DMS 273 (cell line): ENCODE results near the gene SLCO4A1.

ENCODE experiments used
- DNase-seq: peaks from one replicate; lab custom pipeline; 2025; ENCODE audit not compliant: unreplicated experiment; lab: John Stamatoyannopoulos, UW

The SLCO4A1 gene, protein sequence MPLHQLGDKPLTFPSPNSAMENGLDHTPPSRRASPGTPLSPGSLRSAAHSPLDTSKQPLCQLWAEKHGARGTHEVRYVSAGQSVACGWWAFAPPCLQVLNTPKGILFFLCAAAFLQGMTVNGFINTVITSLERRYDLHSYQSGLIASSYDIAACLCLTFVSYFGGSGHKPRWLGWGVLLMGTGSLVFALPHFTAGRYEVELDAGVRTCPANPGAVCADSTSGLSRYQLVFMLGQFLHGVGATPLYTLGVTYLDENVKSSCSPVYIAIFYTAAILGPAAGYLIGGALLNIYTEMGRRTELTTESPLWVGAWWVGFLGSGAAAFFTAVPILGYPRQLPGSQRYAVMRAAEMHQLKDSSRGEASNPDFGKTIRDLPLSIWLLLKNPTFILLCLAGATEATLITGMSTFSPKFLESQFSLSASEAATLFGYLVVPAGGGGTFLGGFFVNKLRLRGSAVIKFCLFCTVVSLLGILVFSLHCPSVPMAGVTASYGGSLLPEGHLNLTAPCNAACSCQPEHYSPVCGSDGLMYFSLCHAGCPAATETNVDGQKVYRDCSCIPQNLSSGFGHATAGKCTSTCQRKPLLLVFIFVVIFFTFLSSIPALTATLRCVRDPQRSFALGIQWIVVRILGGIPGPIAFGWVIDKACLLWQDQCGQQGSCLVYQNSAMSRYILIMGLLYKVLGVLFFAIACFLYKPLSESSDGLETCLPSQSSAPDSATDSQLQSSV

DNA sequence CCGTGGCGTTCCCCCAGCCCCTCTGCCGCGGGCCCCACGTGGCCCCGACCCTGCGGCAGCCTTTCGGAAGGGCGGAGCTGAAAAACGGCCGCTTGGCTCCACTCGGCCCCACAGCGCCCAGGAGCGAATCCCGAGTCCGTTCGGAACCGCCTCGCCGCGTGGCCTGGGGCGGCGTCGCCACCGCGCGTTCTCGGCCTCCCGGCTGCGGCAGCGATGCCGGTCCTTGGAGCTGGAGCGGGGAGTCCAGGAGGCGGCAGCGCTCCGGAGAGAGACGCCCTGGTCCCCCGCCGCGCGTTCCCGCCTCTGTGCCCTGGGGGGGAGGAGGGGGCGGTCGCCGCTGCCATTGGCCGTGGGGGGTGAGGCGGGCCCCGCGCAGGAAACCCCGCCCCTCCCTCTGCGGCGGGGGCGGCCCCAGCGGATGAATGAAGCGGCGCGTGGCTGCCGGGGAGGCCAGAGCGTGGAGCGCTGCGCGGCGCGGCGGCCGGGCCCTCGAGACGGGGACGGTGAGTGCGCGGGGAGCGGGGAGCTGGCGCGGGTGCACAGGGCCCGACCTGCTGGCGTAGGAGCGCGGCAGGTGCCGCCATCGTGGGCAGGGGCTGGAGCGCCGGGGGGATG, at the start of gene SLCO4A1:
Gene SLCO4A1, plus strand, starts transcription at position 453 of the 615 bp plus-strand sequence. CDS start 13,952 bp downstream, outside the sequence.
- peak; percentile 93 for DNase-seq

- DNase-seq = no peak
These were observed 49.7 kb upstream of the SLCO4A1 start for GRCh38 chr20:62592506-62593177.

GRCh38 chr20:62593616-62594015, 48.7 kb upstream of the SLCO4A1 start:
- no peak for DNase-seq

DNA sequence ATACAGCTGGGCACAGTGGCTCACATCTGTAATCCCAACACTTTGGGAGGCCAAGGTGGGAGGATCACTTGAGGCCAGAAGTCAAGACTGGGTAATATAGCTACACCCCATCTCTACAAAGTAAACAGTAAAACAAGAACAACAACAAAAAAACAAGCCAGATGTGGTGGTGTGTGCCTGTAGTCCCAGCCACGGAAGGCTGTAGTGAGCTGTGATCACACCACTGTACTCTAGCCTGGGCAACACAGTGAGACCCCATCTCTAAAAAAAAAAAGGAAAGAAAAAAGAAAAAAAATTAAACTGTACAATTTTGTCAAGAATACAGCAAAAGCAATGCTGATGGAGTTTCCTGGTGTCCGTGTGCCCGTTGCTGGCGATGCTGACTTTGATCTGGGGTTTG, 47.2 kb upstream of the SLCO4A1 start:
- DNase-seq = no peak

DNA sequence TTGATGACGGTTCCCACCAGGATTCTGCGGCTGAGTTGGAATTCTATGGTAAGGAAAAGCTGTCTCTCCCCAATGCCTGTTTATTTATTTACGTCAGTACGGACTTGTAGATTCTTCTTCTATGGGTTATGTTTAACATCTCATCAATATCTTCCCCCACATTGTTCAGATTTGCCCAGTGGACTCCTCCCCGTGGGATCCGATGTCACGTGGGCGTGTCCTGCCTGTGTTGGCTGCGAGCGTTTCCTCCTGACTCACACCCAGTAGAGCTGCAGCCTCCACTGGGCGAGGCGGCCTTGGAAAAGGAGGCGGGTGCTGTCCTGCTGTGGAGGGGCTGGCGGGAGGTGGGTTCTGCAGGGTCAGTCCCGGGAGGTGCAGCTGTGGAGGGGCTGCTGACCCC, 46.8 kb upstream of the SLCO4A1 start:
- DNase-seq = no peak

- no peak for DNase-seq
These were observed 45.8 kb upstream of the SLCO4A1 start for GRCh38 chr20:62596486-62596885.

- DNase-seq = no peak
These were observed 45.4 kb upstream of the SLCO4A1 start for GRCh38 chr20:62596921-62597320.

DNA sequence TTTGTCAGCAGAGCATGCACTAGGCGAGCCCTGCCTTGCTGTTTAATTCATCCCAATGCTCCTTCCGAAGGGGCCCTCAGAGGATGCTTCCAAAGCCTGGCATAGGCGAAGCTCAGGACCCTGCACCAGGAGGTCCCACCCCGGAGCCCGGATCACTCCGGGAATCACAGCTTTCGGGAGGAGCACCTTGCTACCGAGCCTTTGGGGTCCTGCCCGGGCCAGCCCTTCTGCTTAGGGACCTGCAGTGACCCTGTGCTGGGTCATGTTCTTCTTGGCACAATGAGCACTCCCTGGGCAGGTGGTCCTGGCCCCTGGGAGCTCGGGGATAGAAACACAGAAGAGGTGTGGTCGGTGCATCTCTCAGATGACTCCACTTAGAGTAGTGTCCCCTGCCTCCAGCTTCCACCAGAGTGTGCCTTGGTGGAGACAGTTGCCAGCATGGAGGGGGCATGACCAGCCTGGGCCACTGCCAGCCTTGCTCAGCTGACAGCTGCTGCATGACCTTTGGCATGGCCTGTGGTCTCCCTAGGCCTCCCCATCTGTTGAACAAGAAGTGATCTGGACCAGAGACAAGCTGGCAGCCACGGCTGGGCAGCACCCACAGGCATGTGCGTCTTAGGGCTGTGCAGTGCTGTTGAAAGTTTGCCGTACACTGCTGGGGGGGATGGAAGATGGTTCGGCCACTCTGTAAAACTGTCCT, 44.7 kb upstream of the SLCO4A1 start:
- DNase-seq = no peak

DNA sequence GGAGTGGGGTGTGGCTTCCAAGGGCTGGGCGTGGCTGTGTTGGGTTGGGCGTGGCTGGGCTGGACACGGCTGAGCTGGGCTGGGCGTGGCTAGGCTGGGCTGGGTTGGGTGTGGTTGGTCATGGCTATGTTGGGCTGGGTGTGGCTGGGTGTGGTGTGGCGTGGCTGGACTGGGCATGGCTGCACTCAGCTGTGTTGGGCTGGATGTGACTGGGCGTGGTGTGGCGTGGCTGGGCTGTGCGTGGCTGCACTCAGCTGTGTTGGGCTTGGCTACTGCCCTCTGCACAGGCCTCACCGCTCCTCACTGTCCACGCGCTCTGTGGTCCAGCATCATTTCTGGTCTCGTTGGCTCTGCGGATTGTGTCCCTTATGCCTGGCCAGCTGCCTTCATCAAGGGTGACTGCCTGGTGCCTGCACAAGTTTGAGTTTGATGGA, 43.5 kb upstream of the SLCO4A1 start:
- DNase-seq = no peak

- DNase-seq = no peak
These were observed 42.8 kb upstream of the SLCO4A1 start for GRCh38 chr20:62599216-62600110.

- no peak for DNase-seq
These were observed 41.1 kb upstream of the SLCO4A1 start for GRCh38 chr20:62601172-62601571.

GRCh38 chr20:62601714-62602113, 40.6 kb upstream of the SLCO4A1 start:
- no peak for DNase-seq

GRCh38 chr20:62602550-62602949, 39.8 kb upstream of the SLCO4A1 start:
- DNase-seq = no peak

- peak; percentile 39 for DNase-seq
These were observed 39.0 kb upstream of the SLCO4A1 start for GRCh38 chr20:62603021-62603906.

GRCh38 chr20:62603907-62604785, 38.2 kb upstream of the SLCO4A1 start:
- no peak for DNase-seq

DNA sequence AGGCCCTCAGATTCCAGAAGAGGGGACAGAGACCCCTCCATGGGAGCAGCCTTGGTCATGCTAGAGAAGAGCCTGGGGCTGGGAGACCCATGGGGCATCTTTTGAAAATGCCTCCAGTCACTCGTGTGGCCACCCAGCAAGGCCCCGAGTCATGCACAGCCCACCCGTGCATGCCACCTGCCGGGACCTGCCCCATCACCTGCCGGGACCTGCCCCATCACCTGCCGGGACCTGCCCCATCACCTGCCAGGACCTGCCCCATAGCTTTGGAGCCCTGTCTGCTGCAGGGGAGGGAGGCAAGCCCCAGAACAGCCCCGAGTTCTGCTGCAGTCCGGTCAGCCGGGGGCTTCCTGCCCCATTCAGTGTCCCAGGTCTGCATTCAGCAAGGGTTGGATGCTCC, 37.5 kb upstream of the SLCO4A1 start:
- no peak for DNase-seq

GRCh38 chr20:62605236-62605943, 36.9 kb upstream of the SLCO4A1 start:
- DNase-seq = no peak
